Activated gamma-delta T cell treated with anti-CD3 and anti-CD28 coated beads, Interleukin-2, amount 50 U/mL, for 16 hours (primary cell): ENCODE measurements around the gene PTX4.
"Not testable (repeated sequence)": the region's sequence is repeated elsewhere in the genome, so short reads cannot be mapped to it uniquely, and the experiment has no call there.

ENCODE experiments used
- DNase-seq: peaks from one replicate; pipeline ENCODE4 v3.0.0-alpha.2; 2020; ENCODE audit warnings: low read depth

PTX4 gene

DNA sequence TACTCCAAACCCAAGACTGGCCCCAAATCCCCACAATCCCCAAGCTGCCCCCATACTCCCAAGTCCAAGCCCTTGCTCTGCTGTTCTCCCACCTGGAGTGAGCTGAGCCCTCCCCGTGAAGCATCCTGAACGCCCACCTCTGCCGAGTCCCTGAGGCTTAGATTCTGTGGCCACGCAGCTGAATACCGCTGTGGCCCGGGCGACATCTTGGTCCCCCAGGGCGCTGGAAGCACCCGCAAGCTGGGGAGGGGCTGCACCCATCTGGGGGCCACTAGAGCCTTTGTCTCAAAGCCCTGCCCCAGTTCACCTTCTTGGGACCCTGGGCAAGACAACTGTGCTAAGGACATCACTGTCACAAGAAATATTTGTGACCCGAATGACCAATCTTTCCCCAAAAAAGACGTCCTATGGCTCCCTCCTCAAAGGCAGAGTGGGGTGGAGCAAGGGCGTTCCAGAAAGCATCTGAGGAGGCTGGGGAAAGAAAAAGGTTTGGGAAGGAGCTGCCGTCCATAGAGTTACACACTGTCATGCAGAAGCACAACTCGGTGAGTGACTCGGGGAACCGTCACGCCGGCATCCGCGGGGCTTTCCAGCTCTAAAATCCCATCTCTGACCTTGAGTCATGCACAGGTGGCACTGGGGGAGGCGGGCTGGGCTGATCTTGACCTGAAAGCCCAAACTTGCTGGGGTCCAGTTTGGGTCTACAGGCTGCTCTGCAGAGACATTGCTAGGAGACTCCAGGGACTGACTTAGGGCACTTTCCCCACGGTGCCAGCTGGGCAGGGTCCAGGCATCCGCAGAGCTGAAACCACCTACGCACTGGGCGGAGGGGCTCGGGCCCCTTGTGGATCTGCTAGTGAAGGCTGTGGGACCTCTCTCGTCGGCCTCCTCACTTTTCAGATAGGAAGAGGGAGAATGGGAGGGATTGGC is 6.6 kb downstream of the PTX4 start:
- no peak for DNase-seq

DNA sequence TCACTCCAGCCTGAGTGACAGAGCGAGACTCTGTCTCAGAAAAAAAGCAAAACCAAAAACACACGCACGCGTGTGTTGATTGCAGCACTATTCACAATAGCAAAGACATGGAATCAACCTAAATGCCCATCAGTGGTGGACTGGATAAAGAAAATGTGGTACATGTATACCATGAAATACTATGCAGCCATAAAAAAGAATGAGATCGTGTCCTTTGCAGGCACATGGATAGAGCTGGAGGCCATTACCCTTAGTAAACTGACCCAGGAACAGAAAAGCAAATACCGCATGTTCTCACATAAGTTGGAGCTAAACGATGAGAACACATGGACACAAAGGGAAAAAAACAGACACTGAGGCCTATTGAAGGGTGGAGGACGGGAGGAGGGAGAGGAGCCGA is 9.8 kb downstream of the PTX4 start:
- DNase-seq: not testable (repeated sequence)

DNA sequence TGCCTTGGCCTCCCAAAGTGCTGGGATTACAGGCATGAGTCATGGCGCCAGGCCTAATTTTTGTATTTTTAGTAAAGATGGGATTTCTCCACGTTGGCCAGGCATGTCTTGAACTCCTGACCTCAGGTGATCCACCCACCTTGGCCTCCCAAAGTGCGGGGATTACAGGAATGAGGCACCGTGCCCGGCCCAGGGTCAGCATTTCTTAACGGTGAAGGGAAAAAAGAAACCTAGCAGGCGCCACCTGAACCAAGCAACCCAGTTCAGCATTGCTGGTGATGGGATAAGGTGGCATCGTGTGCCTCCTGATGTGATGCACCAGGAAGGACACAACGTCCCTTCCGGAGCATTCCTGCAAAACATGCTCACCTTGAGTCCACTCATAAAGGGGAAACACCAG is 11.7 kb downstream of the PTX4 start:
- no peak for DNase-seq

DNA sequence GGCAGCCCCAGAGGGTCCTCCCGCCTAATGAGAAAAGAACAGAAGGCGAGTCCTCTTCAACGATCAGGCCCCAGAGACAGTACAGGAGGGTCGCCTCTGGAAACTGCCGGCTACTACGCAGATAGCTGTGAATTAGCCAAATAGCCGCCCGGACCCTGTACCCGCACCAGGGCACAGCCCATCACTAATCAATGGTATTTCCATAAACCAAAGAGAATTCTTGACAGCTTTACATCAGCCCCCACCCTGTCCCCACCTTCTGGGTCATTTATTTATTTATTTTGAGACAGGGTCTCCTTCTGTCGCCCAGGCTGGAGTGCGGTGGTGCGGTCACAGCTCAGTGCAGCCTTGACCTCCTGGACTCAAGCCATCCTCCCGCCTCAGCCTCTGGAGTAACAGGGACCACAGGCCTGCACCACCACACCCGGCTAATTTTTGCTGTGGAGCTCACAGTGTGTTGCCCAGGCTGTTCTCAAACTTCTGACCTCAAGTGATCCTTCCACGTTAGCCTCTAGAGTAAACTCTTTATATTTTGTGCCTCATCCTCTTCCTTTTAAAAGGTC is 13.1 kb downstream of the PTX4 start:
- DNase-seq: no peak

DNA sequence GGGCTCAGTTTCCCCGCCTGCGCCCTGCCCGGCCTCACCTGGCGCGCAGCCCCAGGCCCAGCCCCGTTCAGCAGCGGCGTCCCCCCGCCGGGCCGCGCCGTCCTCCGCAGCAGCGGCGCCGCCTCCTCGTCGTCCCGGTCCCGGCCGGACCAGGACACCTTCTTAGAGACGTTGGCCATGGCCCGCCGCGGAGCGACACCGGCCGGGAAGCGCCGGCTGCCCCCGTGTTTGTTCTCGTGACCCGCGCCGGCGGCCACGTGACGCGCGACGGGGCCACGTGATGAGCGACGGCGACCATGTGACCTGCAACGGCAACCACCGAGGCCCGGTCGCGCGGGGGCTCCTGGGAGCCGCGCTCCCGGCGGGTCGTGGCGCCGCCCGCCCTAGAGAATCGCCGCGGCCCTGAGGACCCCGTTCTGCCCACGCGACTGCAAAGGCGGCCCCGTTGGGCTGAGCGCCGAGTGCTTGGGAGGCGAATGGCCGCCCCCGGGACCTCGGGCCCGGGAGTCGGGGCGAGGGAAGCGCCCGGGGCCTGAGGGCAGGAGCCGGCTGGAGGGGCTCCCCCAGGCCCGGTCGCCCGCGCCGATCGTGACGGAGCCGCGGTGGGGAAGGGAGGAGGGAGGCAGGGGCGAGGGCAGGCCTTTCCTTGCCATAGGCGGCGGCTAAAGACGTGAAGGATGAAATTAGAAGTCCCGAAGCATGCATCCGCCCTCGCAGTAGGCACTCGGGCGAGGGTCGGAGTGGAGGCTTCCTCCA is 13.8 kb downstream of the PTX4 start, which contains the start of gene CLCN7:
TSS of gene CLCN7 (minus strand) at position 233 of the 756 bp plus-strand sequence. CDS start at position 179, 54 bp downstream.
- peak; percentile 78 for DNase-seq

DNA sequence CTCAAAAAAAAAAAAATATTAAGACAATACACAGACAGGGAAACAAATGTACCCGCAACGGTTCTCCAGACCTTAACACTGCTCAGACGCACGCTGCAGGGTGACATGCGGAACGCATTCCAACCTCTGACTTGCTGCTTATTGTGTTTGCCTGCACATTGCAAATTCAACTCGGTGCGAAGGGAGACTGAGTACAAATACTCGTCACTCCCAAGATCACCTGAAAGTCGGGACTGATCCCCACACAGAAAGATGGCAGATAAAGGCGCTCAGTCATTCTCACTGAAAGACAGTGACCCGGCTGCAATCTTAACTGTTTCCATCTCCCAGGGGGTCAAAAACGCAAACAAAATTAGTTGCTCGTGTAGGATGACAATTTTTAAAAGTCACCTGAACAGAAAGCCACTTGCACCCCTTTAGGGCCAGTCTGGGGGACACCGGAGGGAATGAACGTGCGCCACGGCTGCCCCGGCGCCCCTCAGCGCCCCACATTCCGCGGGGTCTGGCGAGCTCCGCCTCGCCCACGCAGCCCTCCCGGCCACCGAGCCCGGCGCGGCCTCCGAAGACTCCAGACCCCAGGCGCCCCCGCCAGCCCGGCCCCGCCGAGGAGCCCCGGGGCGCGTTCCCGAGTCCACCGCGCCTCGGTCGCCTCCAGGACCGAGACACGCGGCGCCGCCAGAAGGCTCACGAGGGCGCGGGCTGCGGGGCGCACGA is 14.5 kb downstream of the PTX4 start:
- DNase-seq: no peak

DNA sequence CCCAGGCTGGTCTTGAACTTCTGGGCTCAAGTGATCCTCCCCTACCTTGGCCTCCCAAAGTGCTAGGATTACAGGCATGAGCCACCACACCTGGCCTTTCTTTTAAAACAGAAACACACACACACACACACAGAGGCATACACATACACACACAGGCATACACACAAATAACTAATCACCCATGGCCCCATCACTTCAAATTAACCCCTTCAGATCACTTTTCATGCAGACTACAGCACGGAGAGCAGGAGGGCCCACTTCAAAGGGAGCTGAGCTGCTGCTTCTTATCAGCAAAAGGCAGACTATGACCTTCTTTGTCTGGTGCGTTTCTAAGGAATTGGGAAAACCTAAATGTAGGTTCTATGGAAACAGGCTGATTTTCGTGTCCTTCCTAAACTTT is 15.8 kb downstream of the PTX4 start:
- no peak for DNase-seq

DNA sequence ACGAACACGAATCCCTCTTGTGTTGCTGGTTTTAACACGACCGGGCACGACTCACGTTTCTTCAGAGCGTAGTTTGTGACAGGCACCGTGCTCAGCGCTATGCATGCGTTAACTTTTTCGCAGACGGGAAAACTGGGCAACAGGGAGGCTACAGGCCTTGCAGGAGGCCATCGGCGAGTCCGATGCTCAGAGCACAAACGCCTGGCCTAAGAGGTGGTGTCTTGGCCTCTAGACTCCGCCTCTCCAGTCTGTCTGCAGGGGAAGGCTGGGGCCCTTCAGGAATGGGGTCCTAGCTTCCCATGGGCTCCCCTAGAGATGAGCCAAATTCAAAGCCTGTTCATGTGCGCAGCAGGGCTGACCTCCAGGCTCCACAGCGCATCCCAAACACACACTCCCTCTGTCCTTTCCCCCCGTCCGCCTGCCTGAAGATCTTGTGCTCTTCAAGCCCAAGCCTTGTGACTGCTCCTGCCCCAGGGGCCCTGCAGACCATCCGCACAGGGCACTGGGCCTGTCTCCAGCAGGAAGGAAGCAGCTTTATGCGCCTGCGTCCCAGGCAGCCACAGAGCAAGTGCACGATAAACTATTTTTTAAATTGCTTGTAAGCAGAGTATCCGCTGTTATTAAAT is 17.1 kb downstream of the PTX4 start:
- DNase-seq: no peak

DNA sequence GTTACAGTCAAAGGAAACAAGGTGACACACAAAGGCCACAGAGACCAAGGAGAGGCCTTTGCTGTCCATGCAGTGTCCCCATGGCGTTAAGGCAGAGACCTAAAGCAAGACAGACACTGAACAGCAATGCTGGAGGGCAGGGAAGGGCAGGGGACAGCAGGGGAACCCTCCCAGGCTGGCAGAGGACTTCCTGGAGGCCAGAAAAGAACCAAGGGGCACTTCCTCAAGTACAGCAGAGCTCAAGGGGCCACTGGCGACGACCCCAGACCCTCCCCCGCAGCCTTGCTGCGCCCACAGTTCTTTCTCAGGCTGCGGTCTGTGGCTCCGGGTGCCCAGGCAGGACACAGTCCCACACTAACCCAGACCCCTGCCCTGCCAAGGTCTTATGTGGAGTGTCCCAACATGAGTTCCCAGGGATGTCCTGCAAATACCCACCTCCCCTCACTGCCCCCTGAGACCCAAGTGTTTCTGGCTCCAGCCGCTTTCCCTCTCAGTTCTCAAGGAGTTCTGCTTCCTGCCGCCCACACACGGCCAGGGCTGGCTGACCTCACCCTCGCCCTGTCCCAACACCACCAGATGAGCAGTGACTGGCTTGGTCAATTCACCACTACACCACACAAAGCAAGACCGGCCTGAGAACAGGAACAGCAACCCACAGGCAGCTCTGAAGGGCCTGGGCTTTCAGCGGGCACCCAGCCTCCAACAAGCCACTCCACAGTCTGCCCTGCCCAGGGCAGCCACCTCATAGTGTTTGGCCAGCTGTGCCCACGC is 18.1 kb downstream of the PTX4 start:
- DNase-seq: no peak

DNA sequence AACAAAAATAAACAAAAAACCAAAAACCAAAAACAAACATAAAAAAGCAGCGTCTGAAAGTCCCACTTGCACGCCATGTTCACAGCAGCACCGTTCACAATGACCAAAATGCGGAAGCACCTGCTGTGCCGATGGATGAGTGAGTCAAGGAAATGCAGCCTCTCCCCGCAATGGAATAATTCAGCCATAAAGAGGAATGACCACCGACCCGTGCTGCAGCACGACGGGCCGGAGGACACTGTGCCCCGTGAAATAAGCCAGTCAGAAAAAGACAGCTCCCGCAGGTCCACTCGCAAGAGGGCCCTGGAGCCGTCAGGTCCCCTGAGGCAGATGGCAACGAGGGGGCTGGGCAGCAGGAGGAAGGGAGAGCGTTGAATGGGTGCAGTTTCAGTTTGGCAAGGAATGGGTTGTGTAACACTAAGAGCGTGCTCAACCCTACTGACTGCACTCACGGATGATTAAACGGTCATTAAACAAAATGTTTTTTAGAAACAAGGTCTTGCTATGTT is 19.0 kb downstream of the PTX4 start:
- DNase-seq: no peak

DNA sequence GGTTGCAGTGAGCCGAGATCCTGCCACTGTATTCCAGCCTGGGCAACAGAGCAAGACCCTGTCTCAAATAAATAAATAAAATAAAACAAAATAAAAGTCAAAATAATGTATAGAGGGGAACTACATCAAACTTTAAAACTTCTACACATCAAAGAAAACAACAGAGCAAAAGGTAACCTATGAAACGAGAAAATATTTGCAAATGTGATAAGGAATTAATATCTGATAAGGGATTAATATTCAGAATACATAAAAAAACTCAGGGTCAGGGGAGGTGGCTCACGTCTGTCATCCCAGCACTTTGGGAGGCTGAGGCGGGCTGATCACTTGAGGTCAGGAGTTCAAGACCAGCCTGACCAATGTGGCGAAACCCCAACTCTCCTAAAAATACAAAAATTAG is 19.6 kb downstream of the PTX4 start:
- not testable (repeated sequence) for DNase-seq

DNA sequence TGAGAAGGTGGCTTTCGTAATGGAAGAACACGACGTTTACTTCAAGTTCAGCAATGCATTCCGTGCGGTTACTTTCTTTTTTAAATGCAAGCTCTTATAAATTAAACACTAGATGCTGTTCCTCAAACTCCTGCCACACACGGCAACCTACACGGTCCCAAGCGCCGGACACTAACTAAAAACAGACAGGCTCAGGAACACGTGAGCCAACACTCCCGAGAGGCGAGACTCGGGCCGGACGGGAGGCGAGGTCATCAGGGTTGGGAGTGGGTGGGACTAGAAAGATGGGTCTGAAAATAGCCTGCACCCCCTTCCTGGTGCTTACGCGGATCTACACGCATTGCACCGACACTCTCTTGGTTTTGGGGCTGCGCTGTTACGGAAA is 20.3 kb downstream of the PTX4 start:
- no peak for DNase-seq

DNA sequence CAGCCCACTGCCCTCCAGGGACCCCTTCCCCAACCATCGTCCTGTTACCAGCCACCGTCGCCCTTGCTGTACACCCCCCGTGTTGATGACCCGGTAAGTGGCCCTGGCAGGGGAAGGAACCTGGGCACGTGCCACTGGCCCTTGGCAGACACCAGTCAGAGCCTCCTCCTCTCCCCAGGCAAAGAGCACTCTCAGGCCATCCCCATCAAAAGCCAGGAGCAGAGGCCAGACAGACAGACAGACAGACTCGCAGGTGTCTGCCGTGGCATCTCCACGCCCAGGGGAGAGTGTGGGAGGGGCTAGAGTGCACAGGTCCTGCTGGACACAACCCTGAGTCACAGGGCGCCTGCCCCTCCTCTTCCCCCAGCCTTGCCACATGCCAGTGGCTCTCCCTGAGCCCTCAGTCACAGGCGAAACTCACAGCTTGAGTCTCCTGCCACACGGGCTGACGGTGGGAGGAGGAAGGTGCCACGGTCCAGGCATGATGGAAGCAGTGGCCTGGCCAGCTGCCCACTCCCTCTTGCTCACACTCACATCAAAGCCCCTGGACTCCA is 21.7 kb downstream of the PTX4 start:
- DNase-seq: no peak

DNA sequence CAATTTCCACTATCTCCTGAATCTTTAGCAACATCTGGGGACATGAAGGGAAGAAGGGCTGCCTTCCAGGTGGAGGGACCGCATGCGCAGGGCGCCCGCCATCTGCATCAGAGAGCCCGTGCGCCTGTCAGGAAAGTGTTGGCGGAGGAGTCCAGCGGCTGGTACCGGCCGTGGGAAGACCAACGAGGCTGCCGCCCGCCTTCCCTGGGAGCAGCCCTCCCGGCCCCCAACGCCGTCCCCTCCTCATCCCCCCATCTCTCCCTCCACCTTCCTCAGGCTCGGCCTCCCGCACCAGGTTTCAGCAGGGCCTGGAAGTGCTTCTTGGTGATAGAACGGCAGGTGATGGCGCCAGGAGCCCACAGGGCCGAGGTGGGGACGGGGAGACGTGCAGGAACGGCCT is 22.7 kb downstream of the PTX4 start:
- DNase-seq: no peak

DNA sequence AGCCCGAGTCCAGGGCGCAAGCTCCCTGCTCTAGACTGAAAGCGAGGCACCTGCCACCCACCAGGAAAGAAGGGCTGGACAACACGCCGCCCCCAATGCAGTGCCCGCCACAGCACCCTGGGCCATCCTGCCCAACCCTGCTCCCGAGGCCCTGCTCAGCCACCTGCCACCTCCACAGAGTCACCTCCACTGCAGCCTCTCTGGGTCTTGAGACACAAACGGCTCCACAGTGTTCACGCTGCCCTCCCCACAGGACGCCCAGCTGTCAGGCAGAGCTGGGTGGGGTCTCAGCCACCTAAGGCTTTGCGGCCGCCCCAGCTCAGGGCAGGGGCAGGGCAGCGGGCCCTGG is 23.2 kb downstream of the PTX4 start:
- no peak for DNase-seq

DNA sequence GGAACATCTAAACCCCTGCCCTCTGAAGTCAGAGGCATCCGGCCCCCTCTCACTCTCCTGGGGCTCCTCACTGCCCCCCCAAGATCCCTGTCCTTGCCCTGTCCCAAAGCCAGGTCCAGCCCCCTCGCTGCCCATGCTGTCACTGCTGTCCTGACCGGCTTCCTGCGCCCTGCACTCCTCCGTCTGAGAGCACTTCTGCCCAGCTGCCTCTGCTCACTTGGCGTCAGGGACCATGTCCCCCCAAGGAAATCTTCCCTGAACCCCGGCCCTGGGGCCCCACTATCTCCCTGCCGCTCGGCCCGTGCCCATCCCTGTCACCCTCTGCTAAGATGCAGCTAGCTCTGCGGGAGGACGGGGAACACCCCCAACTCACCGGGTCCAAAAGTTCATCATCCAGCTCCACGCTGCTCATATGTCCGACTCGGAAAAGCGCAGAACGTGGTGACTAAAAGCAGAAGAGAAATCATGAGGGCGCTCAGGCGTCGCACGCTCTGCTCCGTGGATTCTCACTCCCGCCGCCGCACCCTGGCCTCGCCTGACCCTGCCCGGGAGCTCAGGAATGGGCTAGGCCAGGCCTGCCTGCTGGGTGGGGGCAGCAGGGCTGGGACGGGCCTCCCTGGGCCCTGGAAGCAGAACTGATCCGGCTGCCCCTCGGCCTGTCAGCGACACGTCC is 23.7 kb downstream of the PTX4 start:
- DNase-seq: no peak

DNA sequence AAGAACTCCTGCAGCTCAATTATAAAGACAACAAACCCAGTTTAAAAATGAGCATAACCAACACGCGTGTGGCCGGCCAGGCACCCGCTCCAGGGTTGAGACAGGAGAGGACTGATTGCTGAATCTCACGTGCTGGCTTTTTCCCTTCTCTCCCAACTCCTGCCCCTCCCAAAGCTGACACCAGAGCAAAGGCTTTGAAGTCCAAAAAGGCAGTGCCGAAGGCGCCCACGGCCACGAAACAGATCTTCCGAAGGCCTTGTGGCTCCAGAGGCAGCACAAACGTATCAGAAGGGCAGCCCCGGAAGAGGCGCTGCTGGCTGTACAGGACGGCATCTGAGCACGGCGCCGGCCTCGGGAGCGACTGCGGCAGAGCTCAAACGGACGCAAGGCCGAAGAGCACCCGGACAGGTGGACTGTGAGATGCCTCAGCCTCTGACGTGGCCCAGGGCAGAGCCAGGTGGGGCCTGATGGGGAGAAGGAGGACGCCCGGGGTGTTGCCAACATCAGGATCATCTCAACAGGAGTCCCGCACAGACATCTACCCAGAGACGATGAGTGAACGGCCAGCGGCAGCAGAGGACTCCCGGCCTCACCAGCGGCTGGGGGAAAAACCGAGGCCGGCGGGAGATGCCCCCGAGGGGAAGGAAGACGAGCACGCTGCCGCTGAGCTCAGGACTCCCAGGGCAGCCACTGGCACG is 24.4 kb downstream of the PTX4 start:
- DNase-seq: no peak

DNA sequence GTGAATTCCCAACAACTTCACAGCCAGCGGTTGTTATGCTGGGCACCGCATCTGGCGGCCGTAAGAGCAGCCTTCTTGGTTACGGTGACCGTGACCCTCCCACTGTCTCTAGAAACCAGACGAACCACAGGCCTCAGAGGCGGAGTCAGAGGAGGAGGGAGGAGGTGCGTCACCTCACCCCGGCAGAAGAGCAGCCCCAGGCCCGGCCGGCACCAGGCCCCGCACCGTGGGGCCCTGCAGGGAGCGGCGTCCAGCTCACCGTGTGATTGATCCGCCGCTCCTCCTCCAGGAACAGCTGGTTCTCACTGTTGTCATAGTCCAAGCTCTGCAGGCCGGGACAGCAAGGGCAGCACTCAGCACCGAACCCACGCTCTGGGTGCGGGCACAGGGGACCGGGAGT is 27.6 kb downstream of the PTX4 start:
- no peak for DNase-seq

DNA sequence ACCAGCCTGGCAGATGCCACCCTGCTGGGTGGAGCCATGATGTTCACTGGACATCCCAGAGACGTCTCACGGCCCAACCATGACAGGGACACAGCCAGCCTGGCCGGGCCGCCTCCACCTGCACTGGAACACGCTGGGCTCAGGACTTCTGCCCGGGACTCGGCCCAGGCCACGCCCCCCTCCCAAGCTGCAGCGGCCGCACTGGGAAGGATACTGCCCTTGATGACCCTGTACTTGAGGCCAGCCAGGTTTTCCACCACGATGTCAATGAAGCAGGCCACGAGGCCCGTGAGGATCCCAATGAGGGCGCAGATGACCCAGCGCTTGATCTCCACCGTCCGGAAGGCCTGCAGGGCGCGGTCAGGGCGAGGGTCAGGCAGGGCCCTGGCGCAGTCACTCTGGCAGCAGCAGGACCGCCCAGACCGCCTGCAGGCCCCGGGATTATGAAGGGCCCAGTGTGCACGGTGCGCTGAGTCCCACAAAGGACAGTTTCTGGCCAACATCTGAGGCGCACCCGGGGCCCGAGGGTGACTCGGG is 28.1 kb downstream of the PTX4 start:
- DNase-seq: no peak
